IMR-90 (cell line): ENCODE measurements around the gene GRID1. TPM values are rescaled to one million over a fixed set of nuclear protein-coding genes. Genes with fewer than 3 reads are reported as not detected.

Experiments
- ATAC-seq: fragments of 200-7000 bp; cut with Tn5 transposase; 2 replicates; pipeline ENCODE4 v1.9.1; 2020; ENCODE audit warnings: low read depth, mild to moderate bottlenecking, moderate library complexity
- BruUV-seq: library from RNA; stranded (reverse); fragments of 400-500 nt; replicated peaks from 2 replicates; lab custom pipeline; 2021; lab: Mats Ljungman, UMichigan
- CTCF ChIA-PET: fragments of 300-600 bp; formaldehyde crosslinking; extraction: SDS; loops from one replicate; lab custom pipeline; 2021; ENCODE audit warnings: antibody characterized with exemption; lab: Yijun Ruan, JAX
- POLR2A ChIA-PET: fragments of 300-600 bp; sonication (Branson Sonifier 250); formaldehyde crosslinking; loops from one replicate; lab custom pipeline; 2022; ENCODE audit warnings: antibody characterized with exemption; ENCODE audit not compliant: unreplicated experiment; lab: Charles Lee
- DNase-seq: peaks from one replicate; pipeline ENCODE4 v3.0.0; 2013
- H2AFZ ChIP-seq: replicated peaks from 2 replicates; pipeline ENCODE3; 2013; ENCODE audit warnings: low read length, mild to moderate bottlenecking; ENCODE audit not compliant: poor library complexity
- H2AK5ac ChIP-seq: 2 replicates; pipeline ENCODE4 v1.6.1; 2013; ENCODE audit warnings: low read depth, low read length, inconsistent platforms
- H2AK9ac ChIP-seq: replicated peaks from 2 replicates; pipeline ENCODE3; 2013; ENCODE audit warnings: mild to moderate bottlenecking, low read depth, low read length, moderate library complexity; ENCODE audit not compliant: poor library complexity
- H2BK120ac ChIP-seq: 2 replicates; pipeline ENCODE4 v1.6.1; 2013; ENCODE audit warnings: low read depth, low read length, inconsistent platforms
- H2BK15ac ChIP-seq: 3 replicates; pipeline ENCODE4 v1.6.1; 2013; ENCODE audit warnings: low read depth, low read length, inconsistent platforms
- H2BK20ac ChIP-seq: 2 replicates; pipeline ENCODE4 v1.6.1; 2013; ENCODE audit warnings: low read depth, mild to moderate bottlenecking, inconsistent platforms, low read length, moderate library complexity
- H2BK5ac ChIP-seq: 2 replicates; pipeline ENCODE4 v1.6.1; 2013; ENCODE audit warnings: mild to moderate bottlenecking, low read depth, low read length, inconsistent platforms; ENCODE audit not compliant: poor library complexity, severe bottlenecking
- H3K14ac ChIP-seq: replicated peaks from 2 replicates; pipeline ENCODE4 v1.6.1; 2013; ENCODE audit warnings: low read depth, low read length, inconsistent platforms
- H3K18ac ChIP-seq: 2 replicates; pipeline ENCODE4 v1.6.1; 2013; ENCODE audit warnings: low read depth, low read length, control low read depth
- H3K23ac ChIP-seq: 2 replicates; pipeline ENCODE4 v1.6.1; 2013; ENCODE audit warnings: low read depth, low read length, inconsistent platforms
- H3K27ac ChIP-seq: 2 replicates; pipeline ENCODE4 v1.5.1; 2013; ENCODE audit warnings: mild to moderate bottlenecking, control low read depth, low read length; ENCODE audit not compliant: insufficient read depth
- H3K27me3 ChIP-seq: 2 replicates; pipeline ENCODE4 v1.6.1; 2013; ENCODE audit warnings: low read length; ENCODE audit not compliant: control insufficient read depth, insufficient read depth
- H3K36me3 ChIP-seq: 2 replicates; pipeline ENCODE4 v1.6.1; 2013; ENCODE audit warnings: low read length, mixed read lengths; ENCODE audit not compliant: control insufficient read depth, insufficient read depth
- H3K4ac ChIP-seq: 2 replicates; pipeline ENCODE4 v1.6.1; 2013; ENCODE audit warnings: low read depth, low read length, inconsistent platforms
- H3K4me1 ChIP-seq: 2 replicates; pipeline ENCODE4 v1.6.1; 2013; ENCODE audit warnings: low read length, mixed read lengths; ENCODE audit not compliant: control insufficient read depth, insufficient read depth
- H3K4me2 ChIP-seq: 2 replicates; pipeline ENCODE4 v1.6.1; 2013; ENCODE audit warnings: low read depth, mild to moderate bottlenecking, control low read depth, low read length, moderate library complexity
- H3K4me3 ChIP-seq: 2 replicates; pipeline ENCODE4 v1.5.1; 2013; ENCODE audit warnings: low read depth, mild to moderate bottlenecking, control low read depth, low read length, moderate library complexity; ENCODE audit not compliant: insufficient read depth
- H3K56ac ChIP-seq: 2 replicates; pipeline ENCODE4 v1.6.1; 2013; ENCODE audit warnings: low read length, inconsistent platforms; ENCODE audit not compliant: insufficient read depth; ENCODE audit errors: extremely low read depth
- H3K79me1 ChIP-seq, 2 experiments: 2 replicates each; pipeline ENCODE4 v1.6.1; 2013; ENCODE audit warnings: low read length in 2 of 2, inconsistent platforms in 1 of 2, low read depth in 1 of 2
- H3K9ac ChIP-seq: 2 replicates; pipeline ENCODE4 v1.6.1; 2013; ENCODE audit warnings: low read depth, low read length, control low read depth
- H3K9me1 ChIP-seq: 2 replicates; pipeline ENCODE4 v1.6.1; 2013; ENCODE audit warnings: low read length, inconsistent platforms; ENCODE audit not compliant: insufficient read depth
- H3K9me3 ChIP-seq: 2 replicates; pipeline ENCODE4 v1.6.1; 2013; ENCODE audit warnings: low read length; ENCODE audit not compliant: control insufficient read depth, insufficient read depth
- H4K20me1 ChIP-seq: 2 replicates; pipeline ENCODE4 v1.6.1; 2013; ENCODE audit warnings: low read length, inconsistent platforms; ENCODE audit not compliant: insufficient read depth
- H4K5ac ChIP-seq: 2 replicates; pipeline ENCODE4 v1.6.1; 2013; ENCODE audit warnings: mild to moderate bottlenecking, low read depth, low read length, control low read depth
- H4K8ac ChIP-seq, 2 experiments: 2 replicates each; pipeline ENCODE4 v1.6.1; 2013; ENCODE audit warnings: low read depth in 2 of 2, low read length in 2 of 2, control low read depth in 1 of 2, inconsistent platforms in 1 of 2
- H4K91ac ChIP-seq: 2 replicates; pipeline ENCODE4 v1.6.1; 2013; ENCODE audit warnings: low read depth, low read length, inconsistent platforms; ENCODE audit not compliant: insufficient read depth
- CEBPB ChIP-seq: IDR thresholded peaks from 2 replicates; pipeline ENCODE4 v1.6.1; 2012; ENCODE audit warnings: low read depth, low read length, improper control_type of control experiment
- CHD1 ChIP-seq: IDR thresholded peaks from 2 replicates; pipeline ENCODE4 v1.6.1; 2012; ENCODE audit warnings: low read depth, low read length, improper control_type of control experiment
- CTCF ChIP-seq: conservative IDR thresholded peaks from 2 replicates; pipeline ENCODE4 v1.5.1; 2012; ENCODE audit warnings: mild to moderate bottlenecking, low read depth, low read length, improper control_type of control experiment
- ELK1 ChIP-seq: fragments of 150-350 bp; IDR thresholded peaks from 2 replicates; pipeline ENCODE4 v1.6.1; 2016; ENCODE audit warnings: low read depth, mild to moderate bottlenecking, low read length, moderate library complexity, borderline replicate concordance
- FOS ChIP-seq: fragments of 150-350 bp; IDR thresholded peaks from 2 replicates; pipeline ENCODE4 v1.6.1; 2016; ENCODE audit warnings: low read depth, low read length
- MAZ ChIP-seq: IDR thresholded peaks from 2 replicates; pipeline ENCODE4 v1.6.1; 2012; ENCODE audit warnings: low read depth, mild to moderate bottlenecking, low read length, improper control_type of control experiment, moderate library complexity, borderline replicate concordance
- MXI1 ChIP-seq: IDR thresholded peaks from 2 replicates; pipeline ENCODE4 v1.6.1; 2012; ENCODE audit warnings: low read depth, mild to moderate bottlenecking, low read length, moderate library complexity, borderline replicate concordance
- POLR2A ChIP-seq: IDR thresholded peaks from 2 replicates; pipeline ENCODE4 v1.6.1; 2012; ENCODE audit warnings: mild to moderate bottlenecking, low read depth, low read length
- RCOR1 ChIP-seq: IDR thresholded peaks from 2 replicates; pipeline ENCODE4 v1.6.1; 2012; ENCODE audit warnings: mild to moderate bottlenecking, low read length, improper control_type of control experiment; ENCODE audit not compliant: insufficient replicate concordance
- RFX5 ChIP-seq: IDR thresholded peaks from 2 replicates; pipeline ENCODE4 v1.8.0; 2012; ENCODE audit warnings: low read depth, mild to moderate bottlenecking, low read length, moderate library complexity
- SMC3 ChIP-seq: fragments of 150-350 bp; IDR thresholded peaks from 2 replicates; pipeline ENCODE4 v1.6.1; 2016; ENCODE audit warnings: low read depth, mild to moderate bottlenecking, antibody characterized with exemption, low read length, moderate library complexity
- WGBS, 2 experiments: methylation state at CpG; one replicate each; pipeline versions ENCODE4 v1.1.5 to v1.1.7; 2013; ENCODE audit warnings: missing lambda C conversion rate in 2 of 2; ENCODE audit not compliant: insufficient read length in 1 of 2; ENCODE audit errors: extremely low coverage in 2 of 2; 5-methylcytosine and 5-hydroxymethylcytosine counted together
- dilution Hi-C: fragments of 300-500 bp; cut with HindIII; formaldehyde crosslinking; loops from one replicate; pipeline ENCODE4 v1.14.3; 2018; ENCODE audit warnings: low sequenced_read_pairs; ENCODE audit not compliant: unreplicated experiment
- in situ Hi-C: fragments of 300-500 bp; cut with MboI; formaldehyde crosslinking; loops from 3 replicates; pipeline ENCODE4 v1.14.3; 2019; ENCODE audit warnings: low sequenced_read_pairs, inconsistent platforms, mixed read lengths
- intact Hi-C: fragments of 100-400 bp; cut with micrococcal nuclease; formaldehyde crosslinking; loops from 2 replicates; pipeline ENCODE4 v1.10.0; 2022
- polyA plus RNA-seq, 3 experiments: library from polyadenylated mRNA; depleted of rRNA; stranded (reverse); fragments of >200 nt; gene quantifications; 2 replicates each; pipeline ENCODE4 v1.2.3, GENCODE V29; 2012; ENCODE audit warnings: low replicate concordance in 1 of 3
- total RNA-seq: library from RNA; depleted of rRNA; stranded (reverse); fragments of >200 nt; gene quantifications from 2 replicates; pipeline ENCODE4 v1.2.3, GENCODE V29; 2012
- TF ChIP-seq, protein P1 (sequence below): fragments of 150-350 bp; IDR thresholded peaks from 2 replicates; pipeline ENCODE4 v1.6.1; 2017; ENCODE audit warnings: mild to moderate bottlenecking, antibody characterized with exemption, low read length, low read depth

Gene GRID1
- total and polyA plus RNA-seq, 2 of the 4 experiments (the other 2 are of a cell fraction), result not detected

DNA sequence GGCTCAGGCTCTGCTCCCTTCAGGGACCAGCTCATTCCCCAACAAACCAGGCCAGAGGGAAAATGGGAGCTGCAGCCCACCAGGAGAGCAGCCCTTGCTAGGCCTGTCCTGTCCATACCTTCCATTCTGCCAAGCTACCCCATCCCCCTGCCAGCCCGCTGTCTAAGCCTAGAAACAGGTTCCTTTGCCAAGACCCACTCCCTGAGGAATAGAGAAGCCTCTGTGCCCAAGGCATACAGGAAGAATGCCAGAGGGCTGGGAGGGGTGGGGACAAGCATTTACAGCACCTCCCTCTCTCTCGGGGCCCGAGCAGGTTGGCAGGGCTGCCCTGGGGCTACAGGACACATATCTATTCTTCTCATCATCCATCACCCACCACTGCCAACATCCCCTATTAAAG is 178.3 kb downstream of the GRID1 start:
- no peak for DNase-seq
- no peak overlapping the region for H3K14ac ChIP-seq
- H3K79me1 ChIP-seq, result no peaks in the 10 kb centered on the region
- no peaks in the 10 kb centered on the region for H3K27me3 ChIP-seq
- H3K4me1 ChIP-seq, result no peaks in the 10 kb centered on the region
- no peak overlapping the region for H2BK20ac ChIP-seq
- H2AK9ac ChIP-seq, result no peak overlapping the region
- in situ Hi-C loops (loop anchor here (25.0 kb wide), 1 partner anchor 399 kb away; no protein-coding TSS in a partner anchor), dilution Hi-C loops (no loop called here), intact Hi-C loops (no loop called here)
- no peak overlapping the region for H4K8ac ChIP-seq
- BruUV-seq, result no TSS peak
- no peak overlapping the region for H3K4me3 ChIP-seq
- WGBS, 2 experiments, result no CpG with 5 or more reads among the region's 3 CpGs
- no peaks in the 10 kb centered on the region for H3K9me1 ChIP-seq
- H4K20me1 ChIP-seq, result no peaks in the 10 kb centered on the region
- H2BK15ac ChIP-seq, result no peak overlapping the region
- H3K4me2 ChIP-seq, result no peak overlapping the region
- ATAC-seq, result no peak
- no peak overlapping the region for H2AK5ac ChIP-seq
- TF ChIP-seq RFX5 (no peak), CTCF (no peak), RCOR1 (no peak), ELK1 (no peak), CHD1 (no peak), MXI1 (no peak), SMC3 (no peak), CEBPB (no peak), POLR2A (no peak), MAZ (no peak), FOS (no peak)
- TF ChIP-seq, protein P1, sequence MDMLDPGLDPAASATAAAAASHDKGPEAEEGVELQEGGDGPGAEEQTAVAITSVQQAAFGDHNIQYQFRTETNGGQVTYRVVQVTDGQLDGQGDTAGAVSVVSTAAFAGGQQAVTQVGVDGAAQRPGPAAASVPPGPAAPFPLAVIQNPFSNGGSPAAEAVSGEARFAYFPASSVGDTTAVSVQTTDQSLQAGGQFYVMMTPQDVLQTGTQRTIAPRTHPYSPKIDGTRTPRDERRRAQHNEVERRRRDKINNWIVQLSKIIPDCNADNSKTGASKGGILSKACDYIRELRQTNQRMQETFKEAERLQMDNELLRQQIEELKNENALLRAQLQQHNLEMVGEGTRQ, result no peak
- no peak overlapping the region for H3K27ac ChIP-seq
- CTCF ChIA-PET, result no interaction called here
- no peak overlapping the region for H3K23ac ChIP-seq
- H4K91ac ChIP-seq, result no peak overlapping the region
- no peak overlapping the region for H2AFZ ChIP-seq
- H3K36me3 ChIP-seq, result no peaks in the 10 kb centered on the region
- POLR2A ChIA-PET, result no interaction called here
- no peak overlapping the region for H2BK120ac ChIP-seq
- no peaks in the 10 kb centered on the region for H3K9me3 ChIP-seq
- H3K56ac ChIP-seq, result no peak overlapping the region
- H3K18ac ChIP-seq, result no peak overlapping the region
- no peak overlapping the region for H3K9ac ChIP-seq
- no peak overlapping the region for H2BK5ac ChIP-seq
- no peak overlapping the region for H4K5ac ChIP-seq
- H3K4ac ChIP-seq, result no peak overlapping the region
